ENCODE measurements around the gene EXOC3L1.

EXOC3L1 gene

GRCh38 chr16:67169642-67170167 is 20.2 kb downstream of the EXOC3L1 start:
- peak; percentile 3; the same call in 2 of the 3 replicates for ATAC-seq
- TF ChIP-seq GLIS3 (CRISPR knock-in tag; IDR thresholded peaks at IDR 0.05) (no peak), TOX (CRISPR knock-in tag; IDR thresholded peaks at IDR 0.05; ENCODE audit: borderline replicate concordance) (no peak), ISL1 (CRISPR knock-in tag; IDR thresholded peaks at IDR 0.05) (no peak), ARNTL (CRISPR knock-in tag; IDR thresholded peaks at IDR 0.05; ENCODE audit: borderline replicate concordance, low read depth) (no peak), ESRRG (CRISPR knock-in tag; IDR thresholded peaks at IDR 0.05) (no peak), BACH2 (CRISPR knock-in tag; IDR thresholded peaks at IDR 0.05; ENCODE audit: borderline replicate concordance) (no peak), PATZ1 (CRISPR knock-in tag; IDR thresholded peaks at IDR 0.05; ENCODE audit: borderline replicate concordance) (no peak), CSDC2 (CRISPR knock-in tag; IDR thresholded peaks at IDR 0.05) (no peak), ZNF8 (CRISPR knock-in tag; IDR thresholded peaks at IDR 0.05) (no peak), CSRNP3 (CRISPR knock-in tag; IDR thresholded peaks at IDR 0.05) (no peak), POU6F1 (CRISPR knock-in tag; IDR thresholded peaks at IDR 0.05; ENCODE audit: borderline replicate concordance, low read depth) (no peak), ZC3H10 (CRISPR knock-in tag; IDR thresholded peaks at IDR 0.05) (no peak), SNAI2 (CRISPR knock-in tag; IDR thresholded peaks at IDR 0.05) (no peak), OSR1 (CRISPR knock-in tag; IDR thresholded peaks at IDR 0.05) (no peak), CREB5 (CRISPR knock-in tag; IDR thresholded peaks at IDR 0.05; ENCODE audit: low read depth) (no peak), PPARA (CRISPR knock-in tag; IDR thresholded peaks at IDR 0.05; ENCODE audit: borderline replicate concordance) (no peak)

- TF ChIP-seq ARNTL (CRISPR knock-in tag; IDR thresholded peaks at IDR 0.05; ENCODE audit: borderline replicate concordance, low read depth) (no peak), ZFP30 (CRISPR knock-in tag; IDR thresholded peaks at IDR 0.05) (no peak), SNAI2 (CRISPR knock-in tag; IDR thresholded peaks at IDR 0.05) (no peak), ISL1 (CRISPR knock-in tag; IDR thresholded peaks at IDR 0.05) (no peak), PATZ1 (CRISPR knock-in tag; IDR thresholded peaks at IDR 0.05; ENCODE audit: borderline replicate concordance) (no peak), TOX (CRISPR knock-in tag; IDR thresholded peaks at IDR 0.05; ENCODE audit: borderline replicate concordance) (no peak), ESRRG (CRISPR knock-in tag; IDR thresholded peaks at IDR 0.05) (no peak), RARB (CRISPR knock-in tag; IDR thresholded peaks at IDR 0.05) (no peak), ZNF565 (CRISPR knock-in tag; conservative IDR thresholded peaks at IDR 0.05; ENCODE audit: low read depth) (no peak)
- ATAC-seq: no peak
Observed at GRCh38 chr16:67169011-67169451, 20.9 kb downstream of the EXOC3L1 start.

GRCh38 chr16:67167588-67167987 is 22.3 kb downstream of the EXOC3L1 start:
- no peak for TF ChIP-seq CREB5 (CRISPR knock-in tag; IDR thresholded peaks at IDR 0.05; ENCODE audit: low read depth)
- TF ChIP-seq ZNF565 (CRISPR knock-in tag; conservative IDR thresholded peaks at IDR 0.05; ENCODE audit: low read depth): no peak
- TF ChIP-seq SNAI2 (CRISPR knock-in tag; IDR thresholded peaks at IDR 0.05): no peak
- no peak for TF ChIP-seq BACH2 (CRISPR knock-in tag; IDR thresholded peaks at IDR 0.05; ENCODE audit: borderline replicate concordance)
- TF ChIP-seq CSDC2 (CRISPR knock-in tag; IDR thresholded peaks at IDR 0.05): no peak
- TF ChIP-seq GLIS3 (CRISPR knock-in tag; IDR thresholded peaks at IDR 0.05): no peak
- TF ChIP-seq CSRNP3 (CRISPR knock-in tag; IDR thresholded peaks at IDR 0.05): no peak
- no peak for TF ChIP-seq PPARA (CRISPR knock-in tag; IDR thresholded peaks at IDR 0.05; ENCODE audit: borderline replicate concordance)
- TF ChIP-seq ESRRG (CRISPR knock-in tag; IDR thresholded peaks at IDR 0.05): no peak
- TF ChIP-seq OSR1 (CRISPR knock-in tag; IDR thresholded peaks at IDR 0.05): no peak
- ATAC-seq: no peak

Data from SK-N-SH treated with all-trans-retinoic acid at 6 μM for 48 hours (cell line).